IMR-90 (cell line): Measurements from ENCODE around the gene ESR2. TPM values are rescaled to one million over a fixed set of nuclear protein-coding genes. Genes with fewer than 3 reads are reported as not detected.

Experiments
- ATAC-seq: fragments of 200-7000 bp; cut with Tn5 transposase; 2 replicates; pipeline ENCODE4 v1.9.1; 2020; ENCODE audit warnings: low read depth, mild to moderate bottlenecking, moderate library complexity
- BruUV-seq: library from RNA; stranded (reverse); fragments of 400-500 nt; replicated peaks from 2 replicates; lab custom pipeline; 2021; lab: Mats Ljungman, UMichigan
- CTCF ChIA-PET: fragments of 300-600 bp; formaldehyde crosslinking; extraction: SDS; loops from one replicate; lab custom pipeline; 2021; ENCODE audit warnings: antibody characterized with exemption; lab: Yijun Ruan, JAX
- POLR2A ChIA-PET: fragments of 300-600 bp; sonication (Branson Sonifier 250); formaldehyde crosslinking; loops from one replicate; lab custom pipeline; 2022; ENCODE audit warnings: antibody characterized with exemption; ENCODE audit not compliant: unreplicated experiment; lab: Charles Lee
- DNase-seq: peaks from one replicate; pipeline ENCODE4 v3.0.0; 2013
- H2AFZ ChIP-seq: replicated peaks from 2 replicates; pipeline ENCODE3; 2013; ENCODE audit warnings: low read length, mild to moderate bottlenecking; ENCODE audit not compliant: poor library complexity
- H2AK5ac ChIP-seq: 2 replicates; pipeline ENCODE4 v1.6.1; 2013; ENCODE audit warnings: low read depth, low read length, inconsistent platforms
- H2AK9ac ChIP-seq: replicated peaks from 2 replicates; pipeline ENCODE3; 2013; ENCODE audit warnings: mild to moderate bottlenecking, low read depth, low read length, moderate library complexity; ENCODE audit not compliant: poor library complexity
- H2BK120ac ChIP-seq: 2 replicates; pipeline ENCODE4 v1.6.1; 2013; ENCODE audit warnings: low read depth, low read length, inconsistent platforms
- H2BK15ac ChIP-seq: 3 replicates; pipeline ENCODE4 v1.6.1; 2013; ENCODE audit warnings: low read depth, low read length, inconsistent platforms
- H2BK20ac ChIP-seq: 2 replicates; pipeline ENCODE4 v1.6.1; 2013; ENCODE audit warnings: low read depth, mild to moderate bottlenecking, inconsistent platforms, low read length, moderate library complexity
- H2BK5ac ChIP-seq: 2 replicates; pipeline ENCODE4 v1.6.1; 2013; ENCODE audit warnings: mild to moderate bottlenecking, low read depth, low read length, inconsistent platforms; ENCODE audit not compliant: poor library complexity, severe bottlenecking
- H3K14ac ChIP-seq: replicated peaks from 2 replicates; pipeline ENCODE4 v1.6.1; 2013; ENCODE audit warnings: low read depth, low read length, inconsistent platforms
- H3K18ac ChIP-seq: 2 replicates; pipeline ENCODE4 v1.6.1; 2013; ENCODE audit warnings: low read depth, low read length, control low read depth
- H3K23ac ChIP-seq: 2 replicates; pipeline ENCODE4 v1.6.1; 2013; ENCODE audit warnings: low read depth, low read length, inconsistent platforms
- H3K27ac ChIP-seq: 2 replicates; pipeline ENCODE4 v1.5.1; 2013; ENCODE audit warnings: mild to moderate bottlenecking, control low read depth, low read length; ENCODE audit not compliant: insufficient read depth
- H3K27me3 ChIP-seq: 2 replicates; pipeline ENCODE4 v1.6.1; 2013; ENCODE audit warnings: low read length; ENCODE audit not compliant: control insufficient read depth, insufficient read depth
- H3K36me3 ChIP-seq: 2 replicates; pipeline ENCODE4 v1.6.1; 2013; ENCODE audit warnings: low read length, mixed read lengths; ENCODE audit not compliant: control insufficient read depth, insufficient read depth
- H3K4ac ChIP-seq: 2 replicates; pipeline ENCODE4 v1.6.1; 2013; ENCODE audit warnings: low read depth, low read length, inconsistent platforms
- H3K4me1 ChIP-seq: 2 replicates; pipeline ENCODE4 v1.6.1; 2013; ENCODE audit warnings: low read length, mixed read lengths; ENCODE audit not compliant: control insufficient read depth, insufficient read depth
- H3K4me2 ChIP-seq: 2 replicates; pipeline ENCODE4 v1.6.1; 2013; ENCODE audit warnings: low read depth, mild to moderate bottlenecking, control low read depth, low read length, moderate library complexity
- H3K4me3 ChIP-seq: 2 replicates; pipeline ENCODE4 v1.5.1; 2013; ENCODE audit warnings: low read depth, mild to moderate bottlenecking, control low read depth, low read length, moderate library complexity; ENCODE audit not compliant: insufficient read depth
- H3K56ac ChIP-seq: 2 replicates; pipeline ENCODE4 v1.6.1; 2013; ENCODE audit warnings: low read length, inconsistent platforms; ENCODE audit not compliant: insufficient read depth; ENCODE audit errors: extremely low read depth
- H3K79me1 ChIP-seq, 2 experiments: 2 replicates each; pipeline ENCODE4 v1.6.1; 2013; ENCODE audit warnings: low read length in 2 of 2, inconsistent platforms in 1 of 2, low read depth in 1 of 2
- H3K9ac ChIP-seq: 2 replicates; pipeline ENCODE4 v1.6.1; 2013; ENCODE audit warnings: low read depth, low read length, control low read depth
- H3K9me1 ChIP-seq: 2 replicates; pipeline ENCODE4 v1.6.1; 2013; ENCODE audit warnings: low read length, inconsistent platforms; ENCODE audit not compliant: insufficient read depth
- H3K9me3 ChIP-seq: 2 replicates; pipeline ENCODE4 v1.6.1; 2013; ENCODE audit warnings: low read length; ENCODE audit not compliant: control insufficient read depth, insufficient read depth
- H4K20me1 ChIP-seq: 2 replicates; pipeline ENCODE4 v1.6.1; 2013; ENCODE audit warnings: low read length, inconsistent platforms; ENCODE audit not compliant: insufficient read depth
- H4K5ac ChIP-seq: 2 replicates; pipeline ENCODE4 v1.6.1; 2013; ENCODE audit warnings: mild to moderate bottlenecking, low read depth, low read length, control low read depth
- H4K8ac ChIP-seq, 2 experiments: 2 replicates each; pipeline ENCODE4 v1.6.1; 2013; ENCODE audit warnings: low read depth in 2 of 2, low read length in 2 of 2, control low read depth in 1 of 2, inconsistent platforms in 1 of 2
- H4K91ac ChIP-seq: 2 replicates; pipeline ENCODE4 v1.6.1; 2013; ENCODE audit warnings: low read depth, low read length, inconsistent platforms; ENCODE audit not compliant: insufficient read depth
- BHLHE40 ChIP-seq: fragments of 150-350 bp; IDR thresholded peaks from 2 replicates; pipeline ENCODE4 v1.6.1; 2016; ENCODE audit warnings: mild to moderate bottlenecking, low read depth, low read length
- CEBPB ChIP-seq: IDR thresholded peaks from 2 replicates; pipeline ENCODE4 v1.6.1; 2012; ENCODE audit warnings: low read depth, low read length, improper control_type of control experiment
- CHD1 ChIP-seq: IDR thresholded peaks from 2 replicates; pipeline ENCODE4 v1.6.1; 2012; ENCODE audit warnings: low read depth, low read length, improper control_type of control experiment
- FOS ChIP-seq: fragments of 150-350 bp; IDR thresholded peaks from 2 replicates; pipeline ENCODE4 v1.6.1; 2016; ENCODE audit warnings: low read depth, low read length
- MAFK ChIP-seq: IDR thresholded peaks from 2 replicates; pipeline ENCODE4 v1.6.1; 2012; ENCODE audit warnings: low read depth, low read length, improper control_type of control experiment
- MAZ ChIP-seq: IDR thresholded peaks from 2 replicates; pipeline ENCODE4 v1.6.1; 2012; ENCODE audit warnings: low read depth, mild to moderate bottlenecking, low read length, improper control_type of control experiment, moderate library complexity, borderline replicate concordance
- MXI1 ChIP-seq: IDR thresholded peaks from 2 replicates; pipeline ENCODE4 v1.6.1; 2012; ENCODE audit warnings: low read depth, mild to moderate bottlenecking, low read length, moderate library complexity, borderline replicate concordance
- NFE2L2 ChIP-seq: fragments of 150-350 bp; IDR thresholded peaks from 2 replicates; pipeline ENCODE4 v1.6.1; 2016; ENCODE audit warnings: low read depth, mild to moderate bottlenecking, low read length
- POLR2A ChIP-seq: IDR thresholded peaks from 2 replicates; pipeline ENCODE4 v1.6.1; 2012; ENCODE audit warnings: mild to moderate bottlenecking, low read depth, low read length
- RAD21 ChIP-seq: IDR thresholded peaks from 2 replicates; pipeline ENCODE4 v1.6.1; 2012; ENCODE audit warnings: low read length, improper control_type of control experiment
- RCOR1 ChIP-seq: IDR thresholded peaks from 2 replicates; pipeline ENCODE4 v1.6.1; 2012; ENCODE audit warnings: mild to moderate bottlenecking, low read length, improper control_type of control experiment; ENCODE audit not compliant: insufficient replicate concordance
- RFX5 ChIP-seq: IDR thresholded peaks from 2 replicates; pipeline ENCODE4 v1.8.0; 2012; ENCODE audit warnings: low read depth, mild to moderate bottlenecking, low read length, moderate library complexity
- SMC3 ChIP-seq: fragments of 150-350 bp; IDR thresholded peaks from 2 replicates; pipeline ENCODE4 v1.6.1; 2016; ENCODE audit warnings: low read depth, mild to moderate bottlenecking, antibody characterized with exemption, low read length, moderate library complexity
- WGBS, 2 experiments: methylation state at CpG; one replicate each; pipeline versions ENCODE4 v1.1.5 to v1.1.7; 2013; ENCODE audit warnings: missing lambda C conversion rate in 2 of 2; ENCODE audit not compliant: insufficient read length in 1 of 2; ENCODE audit errors: extremely low coverage in 2 of 2; 5-methylcytosine and 5-hydroxymethylcytosine counted together
- dilution Hi-C: fragments of 300-500 bp; cut with HindIII; formaldehyde crosslinking; loops from one replicate; pipeline ENCODE4 v1.14.3; 2018; ENCODE audit warnings: low sequenced_read_pairs; ENCODE audit not compliant: unreplicated experiment
- in situ Hi-C: fragments of 300-500 bp; cut with MboI; formaldehyde crosslinking; loops from 3 replicates; pipeline ENCODE4 v1.14.3; 2019; ENCODE audit warnings: low sequenced_read_pairs, inconsistent platforms, mixed read lengths
- intact Hi-C: fragments of 100-400 bp; cut with micrococcal nuclease; formaldehyde crosslinking; loops from 2 replicates; pipeline ENCODE4 v1.10.0; 2022
- polyA plus RNA-seq, 3 experiments: library from polyadenylated mRNA; depleted of rRNA; stranded (reverse); fragments of >200 nt; gene quantifications; 2 replicates each; pipeline ENCODE4 v1.2.3, GENCODE V29; 2012; ENCODE audit warnings: low replicate concordance in 1 of 3
- total RNA-seq: library from RNA; depleted of rRNA; stranded (reverse); fragments of >200 nt; gene quantifications from 2 replicates; pipeline ENCODE4 v1.2.3, GENCODE V29; 2012
- TF ChIP-seq, protein P1 (sequence below): fragments of 150-350 bp; IDR thresholded peaks from 2 replicates; pipeline ENCODE4 v1.6.1; 2016; ENCODE audit warnings: low read depth, mild to moderate bottlenecking, low read length, moderate library complexity, borderline replicate concordance
- TF ChIP-seq, protein P2 (sequence below): conservative IDR thresholded peaks from 2 replicates; pipeline ENCODE4 v1.5.1; 2012; ENCODE audit warnings: mild to moderate bottlenecking, low read depth, low read length, improper control_type of control experiment
- TF ChIP-seq, protein P3 (sequence below): fragments of 150-350 bp; IDR thresholded peaks from 2 replicates; pipeline ENCODE4 v1.6.1; 2017; ENCODE audit warnings: mild to moderate bottlenecking, antibody characterized with exemption, low read length, low read depth

ESR2 gene
- total and polyA plus RNA-seq, 2 of the 4 experiments (the other 2 are of a cell fraction): under 0.01 to 0.03 TPM

GRCh38 chr14:64227856-64228255 is 66.3 kb downstream of the ESR2 start:
- Histone ChIP-seq H2BK15ac (no peak overlapping the region), H2BK20ac (no peak overlapping the region), H4K8ac (no peak overlapping the region), H2AFZ (no peak overlapping the region), H3K36me3 (peaks cover 1% of the 10 kb centered on the region; the same call in 1 of the 2 replicates), H4K91ac (no peak overlapping the region), H3K79me1 (no peaks in the 10 kb centered on the region), H2AK9ac (no peak overlapping the region), H3K18ac (no peak overlapping the region), H4K20me1 (peaks cover 4% of the 10 kb centered on the region; the same call in 1 of the 2 replicates), H3K9me1 (peaks cover 8% of the 10 kb centered on the region), H2BK120ac (no peak overlapping the region), H3K4me3 (no peak overlapping the region), H3K9me3 (no peaks in the 10 kb centered on the region), H3K27me3 (no peaks in the 10 kb centered on the region), H3K4me2 (no peak overlapping the region), H3K4ac (no peak overlapping the region), H3K4me1 (peaks cover 9% of the 10 kb centered on the region), H3K14ac (no peak overlapping the region), H3K27ac (no peak overlapping the region), H3K56ac (no peak overlapping the region), H3K9ac (no peak overlapping the region), H4K5ac (no peak overlapping the region), H2AK5ac (no peak overlapping the region), H3K23ac (no peak overlapping the region), H2BK5ac (no peak overlapping the region)
- in situ Hi-C loops (no loop called here), intact Hi-C loops (no loop called here), dilution Hi-C loops (no loop called here)
- POLR2A ChIA-PET: interaction anchor here (0.5 kb wide), 1 partner anchor 54 kb away, joined by 4 read pairs; no protein-coding TSS in a partner anchor
- no peak for ATAC-seq
- CTCF ChIA-PET: no interaction called here
- no CpG with 5 or more reads among the region's 1 CpG for WGBS, 2 experiments
- DNase-seq: no peak
- TF ChIP-seq MAFK (no peak), NFE2L2 (no peak), RAD21 (no peak), BHLHE40 (no peak), MAZ (no peak), FOS (no peak), RCOR1 (no peak), MXI1 (no peak), SMC3 (no peak), POLR2A (no peak), CHD1 (no peak), CEBPB (no peak), RFX5 (no peak)
- TF ChIP-seq, protein P1, sequence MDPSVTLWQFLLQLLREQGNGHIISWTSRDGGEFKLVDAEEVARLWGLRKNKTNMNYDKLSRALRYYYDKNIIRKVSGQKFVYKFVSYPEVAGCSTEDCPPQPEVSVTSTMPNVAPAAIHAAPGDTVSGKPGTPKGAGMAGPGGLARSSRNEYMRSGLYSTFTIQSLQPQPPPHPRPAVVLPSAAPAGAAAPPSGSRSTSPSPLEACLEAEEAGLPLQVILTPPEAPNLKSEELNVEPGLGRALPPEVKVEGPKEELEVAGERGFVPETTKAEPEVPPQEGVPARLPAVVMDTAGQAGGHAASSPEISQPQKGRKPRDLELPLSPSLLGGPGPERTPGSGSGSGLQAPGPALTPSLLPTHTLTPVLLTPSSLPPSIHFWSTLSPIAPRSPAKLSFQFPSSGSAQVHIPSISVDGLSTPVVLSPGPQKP: no peak
- TF ChIP-seq, protein P2, sequence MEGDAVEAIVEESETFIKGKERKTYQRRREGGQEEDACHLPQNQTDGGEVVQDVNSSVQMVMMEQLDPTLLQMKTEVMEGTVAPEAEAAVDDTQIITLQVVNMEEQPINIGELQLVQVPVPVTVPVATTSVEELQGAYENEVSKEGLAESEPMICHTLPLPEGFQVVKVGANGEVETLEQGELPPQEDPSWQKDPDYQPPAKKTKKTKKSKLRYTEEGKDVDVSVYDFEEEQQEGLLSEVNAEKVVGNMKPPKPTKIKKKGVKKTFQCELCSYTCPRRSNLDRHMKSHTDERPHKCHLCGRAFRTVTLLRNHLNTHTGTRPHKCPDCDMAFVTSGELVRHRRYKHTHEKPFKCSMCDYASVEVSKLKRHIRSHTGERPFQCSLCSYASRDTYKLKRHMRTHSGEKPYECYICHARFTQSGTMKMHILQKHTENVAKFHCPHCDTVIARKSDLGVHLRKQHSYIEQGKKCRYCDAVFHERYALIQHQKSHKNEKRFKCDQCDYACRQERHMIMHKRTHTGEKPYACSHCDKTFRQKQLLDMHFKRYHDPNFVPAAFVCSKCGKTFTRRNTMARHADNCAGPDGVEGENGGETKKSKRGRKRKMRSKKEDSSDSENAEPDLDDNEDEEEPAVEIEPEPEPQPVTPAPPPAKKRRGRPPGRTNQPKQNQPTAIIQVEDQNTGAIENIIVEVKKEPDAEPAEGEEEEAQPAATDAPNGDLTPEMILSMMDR: no peak
- TF ChIP-seq, protein P3, sequence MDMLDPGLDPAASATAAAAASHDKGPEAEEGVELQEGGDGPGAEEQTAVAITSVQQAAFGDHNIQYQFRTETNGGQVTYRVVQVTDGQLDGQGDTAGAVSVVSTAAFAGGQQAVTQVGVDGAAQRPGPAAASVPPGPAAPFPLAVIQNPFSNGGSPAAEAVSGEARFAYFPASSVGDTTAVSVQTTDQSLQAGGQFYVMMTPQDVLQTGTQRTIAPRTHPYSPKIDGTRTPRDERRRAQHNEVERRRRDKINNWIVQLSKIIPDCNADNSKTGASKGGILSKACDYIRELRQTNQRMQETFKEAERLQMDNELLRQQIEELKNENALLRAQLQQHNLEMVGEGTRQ: no peak
- BruUV-seq: no TSS peak
